Spleen (tissue), 7 donors: ENCODE data around the gene PDE4B.

Experiments
- CTCF ChIP-seq, 11 experiments: fragments of 200-600 bp in 7 of 11; fragments of 450-650 bp in 4 of 11; sonication (generic) in 4 of 11; IDR thresholded peaks in 8 of 11; conservative IDR thresholded peaks in 3 of 11; 1 replicate in 7 of 11; 2 replicates in 4 of 11; pipeline versions ENCODE4 v1.4.0 to v1.8.0; 2016 to 2021; ENCODE audit warnings: antibody characterized with exemption in 11 of 11, inconsistent platforms in 4 of 11, mild to moderate bottlenecking in 1 of 11
- POLR2A ChIP-seq, 3 donors: fragments of 450-650 bp; IDR thresholded peaks; one replicate each; pipeline ENCODE4 v1.5.1; 2017; ENCODE audit warnings: antibody characterized with exemption in 3 of 3, mild to moderate bottlenecking in 1 of 3
- donor health status: DM: no; HTN: no; CAD: no; lungs with moderate emphysema.
- donor health status: DM: no; HTN: no; CAD: no.
- donor health status: DM: no; HTN: no; CAD: no.

GRCh38 chr1:66311092-66311491 is 518.4 kb downstream of the PDE4B start:
- no peak for TF ChIP-seq CTCF (IDR thresholded peaks at IDR 0.05 in 8 of 11, conservative IDR thresholded peaks at IDR 0.05 in 3 of 11)
- TF ChIP-seq POLR2A (IDR thresholded peaks at IDR 0.05): no peak
